ENCODE data around the gene MB21D2. TPM values are rescaled to one million over a fixed set of nuclear protein-coding genes. Genes with fewer than 3 reads are reported as not detected.

Gene MB21D2
- total RNA-seq, 2 experiments from 2014 or later, result 0.06 TPM; not detected in 1

GRCh38 chr3:192947421-192947820 is 29.8 kb upstream of the MB21D2 start:
- DNase-seq (ENCODE audit: low spot score), result no peak
- ChIA-PET POLR2A (interaction anchor here (0.6 to 0.7 kb wide), 2 partner anchors 27 to 38 kb away, joined by 10 to 23 read pairs; no protein-coding TSS in a partner anchor), CTCF (ENCODE audit: unreplicated experiment) (no interaction called here)
- no peaks in the 10 kb centered on the region for H3K4me1 ChIP-seq (ENCODE audit: insufficient read depth, low read length, poor library complexity, severe bottlenecking)
- H3K4me2 ChIP-seq (ENCODE audit: low read length), result no peak overlapping the region
- TF ChIP-seq EZH2phosphoT487 (IDR thresholded peaks at IDR 0.05; ENCODE audit: borderline replicate concordance, low read depth, low read length) (no peak), CTCF (conservative IDR thresholded peaks at IDR 0.05; ENCODE audit: low read length) (no peak)
- H3K9me3 ChIP-seq (ENCODE audit: low read length), result no peaks in the 10 kb centered on the region
- no peaks in the 10 kb centered on the region for H4K20me1 ChIP-seq (ENCODE audit: insufficient read depth, low read length)
- no peaks in the 10 kb centered on the region for H3K9me2 ChIP-seq (ENCODE audit: insufficient read depth, low read length)
- no peaks in the 10 kb centered on the region for H3K36me3 ChIP-seq (ENCODE audit: insufficient read depth, low read length)
- BruUV-seq (replicated peaks), result no TSS peak
- H3K27ac ChIP-seq (ENCODE audit: low read depth, low read length, poor library complexity, severe bottlenecking), result no peak overlapping the region
- H2AFZ ChIP-seq (ENCODE audit: low read length), result no peak overlapping the region
- intact Hi-C loops (cut with micrococcal nuclease; ENCODE audit: unreplicated experiment), result no loop called here
- no peak overlapping the region for H3K4me3 ChIP-seq (ENCODE audit: low read depth, low read length, poor library complexity, severe bottlenecking)
- no peaks in the 10 kb centered on the region for H3K79me2 ChIP-seq (ENCODE audit: insufficient read depth, low read depth, low read length)

GRCh38 chr3:192943393-192943792 is 25.7 kb upstream of the MB21D2 start:
- Histone ChIP-seq H3K27ac (ENCODE audit: low read depth, low read length, poor library complexity, severe bottlenecking) (no peak overlapping the region), H2AFZ (ENCODE audit: low read length) (no peak overlapping the region), H4K20me1 (ENCODE audit: insufficient read depth, low read length) (no peaks in the 10 kb centered on the region), H3K4me2 (ENCODE audit: low read length) (no peak overlapping the region), H3K4me3 (ENCODE audit: low read depth, low read length, poor library complexity, severe bottlenecking) (no peak overlapping the region), H3K36me3 (ENCODE audit: insufficient read depth, low read length) (no peaks in the 10 kb centered on the region), H3K79me2 (ENCODE audit: insufficient read depth, low read depth, low read length) (no peaks in the 10 kb centered on the region), H3K4me1 (ENCODE audit: insufficient read depth, low read length, poor library complexity, severe bottlenecking) (no peaks in the 10 kb centered on the region), H3K9me2 (ENCODE audit: insufficient read depth, low read length) (no peaks in the 10 kb centered on the region), H3K9me3 (ENCODE audit: low read length) (no peaks in the 10 kb centered on the region)
- POLR2A ChIA-PET, result interaction anchor here (0.8 to 0.9 kb wide), 2 partner anchors 26 to 74 kb away, joined by 3 read pairs; no protein-coding TSS in a partner anchor
- intact Hi-C loops (cut with micrococcal nuclease; ENCODE audit: unreplicated experiment), result no loop called here
- BruUV-seq (replicated peaks), result no TSS peak
- no peak for DNase-seq (ENCODE audit: low spot score)
- CTCF ChIA-PET (ENCODE audit: unreplicated experiment), result no interaction called here
- TF ChIP-seq EZH2phosphoT487 (IDR thresholded peaks at IDR 0.05; ENCODE audit: borderline replicate concordance, low read depth, low read length), result no peak

- Histone ChIP-seq H3K9me3 (ENCODE audit: low read length) (no peaks in the 10 kb centered on the region), H2AFZ (ENCODE audit: low read length) (no peak overlapping the region), H4K20me1 (ENCODE audit: insufficient read depth, low read length) (no peaks in the 10 kb centered on the region), H3K36me3 (ENCODE audit: insufficient read depth, low read length) (no peaks in the 10 kb centered on the region), H3K27ac (ENCODE audit: low read depth, low read length, poor library complexity, severe bottlenecking) (no peak overlapping the region), H3K79me2 (ENCODE audit: insufficient read depth, low read depth, low read length) (no peaks in the 10 kb centered on the region), H3K4me3 (ENCODE audit: low read depth, low read length, poor library complexity, severe bottlenecking) (no peak overlapping the region), H3K9me2 (ENCODE audit: insufficient read depth, low read length) (no peaks in the 10 kb centered on the region), H3K4me2 (ENCODE audit: low read length) (no peak overlapping the region), H3K4me1 (ENCODE audit: insufficient read depth, low read length, poor library complexity, severe bottlenecking) (no peaks in the 10 kb centered on the region)
- POLR2A ChIA-PET, result interaction anchor here (0.8 to 0.9 kb wide), 2 partner anchors 26 to 74 kb away, joined by 3 read pairs; no protein-coding TSS in a partner anchor
- BruUV-seq (replicated peaks), result no TSS peak
- intact Hi-C loops (cut with micrococcal nuclease; ENCODE audit: unreplicated experiment), result no loop called here
- CTCF ChIA-PET (ENCODE audit: unreplicated experiment), result no interaction called here
- no peak for DNase-seq (ENCODE audit: low spot score)
- no peak for TF ChIP-seq CTCF (conservative IDR thresholded peaks at IDR 0.05; ENCODE audit: low read length)
- no peak for TF ChIP-seq EZH2phosphoT487 (IDR thresholded peaks at IDR 0.05; ENCODE audit: borderline replicate concordance, low read depth, low read length)
These were observed 25.0 kb upstream of the MB21D2 start for GRCh38 chr3:192942625-192943024.

All from OCI-LY7 (cell line).